HEK293 (cell line): ENCODE results near the gene JMJD7.

Experiments
- CTCF ChIA-PET: fragments of 350-600 bp; formaldehyde crosslinking; extraction: SDS; loops from one replicate; lab custom pipeline; 2021; ENCODE audit warnings: antibody characterized with exemption; lab: Yijun Ruan, JAX
- POLR2A ChIA-PET: fragments of 300-600 bp; formaldehyde crosslinking; extraction: SDS; loops from one replicate; lab custom pipeline; 2020; ENCODE audit warnings: antibody characterized with exemption, inconsistent platforms; lab: Yijun Ruan, JAX
- H3K27ac ChIP-seq: fragments of 200-500 bp; sonication (Bioruptor generic); 2 replicates; pipeline ENCODE4 v1.5.1; 2014; ENCODE audit warnings: low read depth, low read length, control low read depth, inconsistent platforms; ENCODE audit errors: extremely low read depth
- H3K36me3 ChIP-seq, 2 experiments: fragments of 200-500 bp in 1 of 2; sonication (Bioruptor generic) in 1 of 2; 1 replicate in 1 of 2; 2 replicates in 1 of 2; pipeline ENCODE4 v1.5.1; 2014 to 2017; ENCODE audit warnings: inconsistent platforms in 2 of 2, low read length in 2 of 2; ENCODE audit not compliant: control insufficient read depth in 2 of 2, insufficient read depth in 1 of 2
- H3K4me1 ChIP-seq: fragments of 200-500 bp; sonication (Bioruptor generic); 2 replicates; pipeline ENCODE4 v1.5.1; 2014; ENCODE audit warnings: mild to moderate bottlenecking, low read length, inconsistent platforms; ENCODE audit not compliant: control insufficient read depth, insufficient read depth
- H3K4me3 ChIP-seq: 2 replicates; pipeline ENCODE4 v1.5.1; 2011; ENCODE audit warnings: low read depth, mild to moderate bottlenecking, control low read depth, low read length, moderate library complexity
- H3K9me3 ChIP-seq: fragments of 200-500 bp; sonication (Bioruptor generic); 2 replicates; pipeline ENCODE4 v1.5.1; 2014; ENCODE audit warnings: low read depth, low read length, inconsistent platforms; ENCODE audit not compliant: control insufficient read depth, insufficient read depth
- MZF1 ChIP-seq: fragments of 450-650 bp; formaldehyde crosslinking; IDR thresholded peaks from 2 replicates; pipeline ENCODE4 v1.5.1; 2017; ENCODE audit warnings: missing biosample characterization, missing genetic modification characterization, borderline replicate concordance
- PBX3 ChIP-seq: sonication (generic); formaldehyde crosslinking; IDR thresholded peaks from 2 replicates; pipeline ENCODE4 v1.8.1; 2022; ENCODE audit warnings: mild to moderate bottlenecking, moderate library complexity, missing genetic modification reagents
- PRDM2 ChIP-seq: fragments of 450-650 bp; formaldehyde crosslinking; IDR thresholded peaks from 2 replicates; pipeline ENCODE4 v1.5.1; 2016; ENCODE audit warnings: missing biosample characterization, missing genetic modification characterization, borderline replicate concordance
- ZBTB6 ChIP-seq: fragments of 450-650 bp; formaldehyde crosslinking; IDR thresholded peaks from 2 replicates; pipeline ENCODE4 v1.5.1; 2017; ENCODE audit warnings: missing biosample characterization, missing genetic modification characterization
- ZBTB7A ChIP-seq: fragments of 450-650 bp; formaldehyde crosslinking; IDR thresholded peaks from 2 replicates; pipeline ENCODE4 v1.5.1; 2016; ENCODE audit warnings: low read depth, missing biosample characterization, missing genetic modification characterization
- ZNF112 ChIP-seq: fragments of 450-650 bp; formaldehyde crosslinking; IDR thresholded peaks from 2 replicates; pipeline ENCODE4 v1.5.0; 2017; ENCODE audit warnings: missing biosample characterization, missing genetic modification characterization
- ZNF146 ChIP-seq: fragments of 450-650 bp; formaldehyde crosslinking; IDR thresholded peaks from 2 replicates; pipeline ENCODE4 v1.5.1; 2016; ENCODE audit warnings: missing biosample characterization, missing genetic modification characterization
- ZNF19 ChIP-seq: fragments of 450-650 bp; formaldehyde crosslinking; IDR thresholded peaks from 2 replicates; pipeline ENCODE4; 2016; ENCODE audit warnings: missing biosample characterization, missing genetic modification characterization, low read depth
- ZNF335 ChIP-seq: fragments of 450-650 bp; formaldehyde crosslinking; conservative IDR thresholded peaks from 2 replicates; pipeline ENCODE4 v1.5.1; 2016; ENCODE audit warnings: missing biosample characterization, missing genetic modification characterization
- ZNF394 ChIP-seq: fragments of 450-650 bp; formaldehyde crosslinking; IDR thresholded peaks from 2 replicates; pipeline ENCODE4 v1.5.1; 2016; ENCODE audit warnings: missing biosample characterization, missing genetic modification characterization, mild to moderate bottlenecking, moderate library complexity, borderline replicate concordance
- ZNF404 ChIP-seq: fragments of 450-650 bp; formaldehyde crosslinking; IDR thresholded peaks from 2 replicates; pipeline ENCODE4 v1.5.1; 2017; ENCODE audit warnings: missing biosample characterization, missing genetic modification characterization
- ZNF426 ChIP-seq: fragments of 450-650 bp; formaldehyde crosslinking; IDR thresholded peaks from 2 replicates; pipeline ENCODE4 v1.5.1; 2017; ENCODE audit warnings: missing biosample characterization, missing genetic modification characterization, mild to moderate bottlenecking, inconsistent platforms, moderate library complexity
- ZNF488 ChIP-seq: fragments of 450-650 bp; formaldehyde crosslinking; IDR thresholded peaks from 2 replicates; pipeline ENCODE4 v1.5.1; 2016; ENCODE audit warnings: missing biosample characterization, missing genetic modification characterization
- ZNF639 ChIP-seq: fragments of 450-650 bp; formaldehyde crosslinking; IDR thresholded peaks from 2 replicates; pipeline ENCODE4 v1.5.1; 2016; ENCODE audit warnings: missing biosample characterization, missing genetic modification characterization
- ZNF660 ChIP-seq: fragments of 450-650 bp; IDR thresholded peaks from 2 replicates; pipeline ENCODE4 v1.5.1; 2018; ENCODE audit warnings: missing biosample characterization, mild to moderate bottlenecking, missing genetic modification characterization

The JMJD7 gene

GRCh38 chr15:41844814-41845213, 16.9 kb downstream of the JMJD7 start:
- no peaks in the 10 kb centered on the region for H3K4me1 ChIP-seq
- no peak overlapping the region for H3K4me3 ChIP-seq
- POLR2A ChIA-PET = no interaction called here
- H3K27ac ChIP-seq = no peak overlapping the region
- no peaks in the 10 kb centered on the region for H3K9me3 ChIP-seq
- H3K36me3 ChIP-seq = peaks cover 0 to 15% of the 10 kb centered on the region in 2 experiments; a peak in 1 of 3 replicates
- no peak for TF ChIP-seq ZNF404 (tag by site-specific recombination)
- CTCF ChIA-PET = no interaction called here

- H3K27ac ChIP-seq = no peak overlapping the region
- H3K9me3 ChIP-seq = no peaks in the 10 kb centered on the region
- ChIA-PET CTCF (no interaction called here), POLR2A (no interaction called here)
- peaks cover 0 to 15% of the 10 kb centered on the region in 2 experiments; a peak in 1 of 3 replicates for H3K36me3 ChIP-seq
- TF ChIP-seq ZNF112 (tag by site-specific recombination) = no peak
- no peak for TF ChIP-seq ZNF426 (tag by site-specific recombination)
- no peak for TF ChIP-seq ZNF394 (tag by site-specific recombination)
- no peaks in the 10 kb centered on the region for H3K4me1 ChIP-seq
- H3K4me3 ChIP-seq = no peak overlapping the region
Measured at GRCh38 chr15:41847206-41847605, 19.3 kb downstream of the JMJD7 start.

- Histone ChIP-seq H3K27ac (no peak overlapping the region), H3K9me3 (no peaks in the 10 kb centered on the region), H3K4me1 (no peaks in the 10 kb centered on the region), H3K36me3 (peaks cover 0 to 15% of the 10 kb centered on the region in 2 experiments; a peak in 1 of 3 replicates), H3K4me3 (no peak overlapping the region)
- CTCF ChIA-PET = no interaction called here
- POLR2A ChIA-PET = no interaction called here
- no peak for TF ChIP-seq MZF1 (tag by site-specific recombination)
- no peak for TF ChIP-seq ZNF335 (tag by site-specific recombination)
- no peak for TF ChIP-seq ZNF19
- TF ChIP-seq ZNF146 (tag by site-specific recombination) = no peak
- TF ChIP-seq ZNF639 (tag by site-specific recombination) = no peak
- no peak for TF ChIP-seq PBX3
- TF ChIP-seq ZNF488 = no peak
- TF ChIP-seq ZBTB7A (tag by site-specific recombination) = no peak
- no peak for TF ChIP-seq PRDM2 (tag by site-specific recombination)
- TF ChIP-seq ZNF660 = no peak
- no peak for TF ChIP-seq ZBTB6
Measured at GRCh38 chr15:41847981-41848380, 20.1 kb downstream of the JMJD7 start.
